Measurements from ENCODE around the gene RGMB. TPM values are rescaled to one million over a fixed set of nuclear protein-coding genes. Genes with fewer than 3 reads are reported as not detected.

RGMB gene
- total and polyA plus RNA-seq, 2 experiments from 2014 or later: 145 to 201 TPM

- Histone ChIP-seq H3K4me2 (ENCODE audit: unreplicated experiment) (no peak overlapping the region), H2AFZ (no peak overlapping the region)
- 82 to 86% methylated on average over 4 of the region's 4 CpGs for WGBS, 2 experiments (ENCODE audit: low coverage in 1 of 2, low lambda C conversion rate in 2 of 2, missing lambda C conversion rate in 2 of 2)
Observed at GRCh38 chr5:98753507-98753906, 20.0 kb upstream of the RGMB start.

GRCh38 chr5:98755406-98755805 is 18.1 kb upstream of the RGMB start:
- peak; percentile 69 for DNase-seq
- H3K4me3 ChIP-seq: no peak overlapping the region
- no peaks in the 10 kb centered on the region for H3K9me3 ChIP-seq (ENCODE audit: low read depth)
- in situ Hi-C loops (cut with MboI): no loop called here
- H3F3A ChIP-seq (ENCODE audit: insufficient read depth): peaks cover 12% of the 10 kb centered on the region
- no peak overlapping the region for H3K9ac ChIP-seq
- TF ChIP-seq EZH2 (IDR thresholded peaks at IDR 0.05; ENCODE audit: insufficient read depth, poor library complexity, severe bottlenecking) (no peak), EZH2phosphoT487 (IDR thresholded peaks at IDR 0.05; ENCODE audit: insufficient read depth, low read depth) (no peak)
- peak overlapping the region; percentile 1 for H3K4me2 ChIP-seq (ENCODE audit: unreplicated experiment)
- no peak overlapping the region for H2AFZ ChIP-seq
- no peaks in the 10 kb centered on the region for H4K20me1 ChIP-seq (ENCODE audit: insufficient read depth)
- H3K27me3 ChIP-seq (replicated peaks; ENCODE audit: insufficient read depth): no peaks in the 10 kb centered on the region
- no peaks in the 10 kb centered on the region for H3K36me3 ChIP-seq (ENCODE audit: low read depth)
- H3K4me1 ChIP-seq (ENCODE audit: insufficient read depth): peaks cover 4% of the 10 kb centered on the region
- H3K79me2 ChIP-seq (ENCODE audit: insufficient read depth): no peaks in the 10 kb centered on the region
- no peak overlapping the region for H3K27ac ChIP-seq
- H3K9me2 ChIP-seq (ENCODE audit: insufficient read depth): no peaks in the 10 kb centered on the region; the same call in 1 of the 2 replicates
- 57 to 65% methylated on average over 3 of the region's 3 CpGs for WGBS, 2 experiments (ENCODE audit: low coverage in 1 of 2, low lambda C conversion rate in 2 of 2, missing lambda C conversion rate in 2 of 2)

More at GRCh38 chr5:98753507-98753906, 20.0 kb upstream of the RGMB start:
- Histone ChIP-seq H3K4me1 (ENCODE audit: insufficient read depth) (peaks cover 4% of the 10 kb centered on the region), H3K79me2 (ENCODE audit: insufficient read depth) (no peaks in the 10 kb centered on the region), H3K9ac (no peak overlapping the region), H3F3A (ENCODE audit: insufficient read depth) (peaks cover 12% of the 10 kb centered on the region), H4K20me1 (ENCODE audit: insufficient read depth) (no peaks in the 10 kb centered on the region), H3K27me3 (replicated peaks; ENCODE audit: insufficient read depth) (no peaks in the 10 kb centered on the region), H3K9me2 (ENCODE audit: insufficient read depth) (no peaks in the 10 kb centered on the region; the same call in 1 of the 2 replicates), H3K36me3 (ENCODE audit: low read depth) (no peaks in the 10 kb centered on the region), H3K27ac (no peak overlapping the region), H3K4me3 (no peak overlapping the region), H3K9me3 (ENCODE audit: low read depth) (no peaks in the 10 kb centered on the region)
- TF ChIP-seq EZH2 (IDR thresholded peaks at IDR 0.05; ENCODE audit: insufficient read depth, poor library complexity, severe bottlenecking) (no peak), EZH2phosphoT487 (IDR thresholded peaks at IDR 0.05; ENCODE audit: insufficient read depth, low read depth) (no peak)
- DNase-seq: no peak
- in situ Hi-C loops (cut with MboI): no loop called here

GRCh38 chr5:98757978-98758377 is 15.5 kb upstream of the RGMB start:
- Histone ChIP-seq H3K9me2 (ENCODE audit: insufficient read depth) (no peaks in the 10 kb centered on the region; the same call in 1 of the 2 replicates), H3F3A (ENCODE audit: insufficient read depth) (peaks cover 17% of the 10 kb centered on the region), H3K79me2 (ENCODE audit: insufficient read depth) (no peaks in the 10 kb centered on the region), H3K4me3 (no peak overlapping the region), H3K36me3 (ENCODE audit: low read depth) (no peaks in the 10 kb centered on the region), H4K20me1 (ENCODE audit: insufficient read depth) (no peaks in the 10 kb centered on the region), H3K4me2 (ENCODE audit: unreplicated experiment) (no peak overlapping the region), H3K9me3 (ENCODE audit: low read depth) (peaks cover 3% of the 10 kb centered on the region), H3K27me3 (replicated peaks; ENCODE audit: insufficient read depth) (no peaks in the 10 kb centered on the region), H3K27ac (no peak overlapping the region), H3K4me1 (ENCODE audit: insufficient read depth) (peaks cover 6% of the 10 kb centered on the region), H3K9ac (no peak overlapping the region), H2AFZ (no peak overlapping the region)
- DNase-seq: no peak
- in situ Hi-C loops (cut with MboI): no loop called here
- no peak for TF ChIP-seq EZH2 (IDR thresholded peaks at IDR 0.05; ENCODE audit: insufficient read depth, poor library complexity, severe bottlenecking)
- TF ChIP-seq EZH2phosphoT487 (IDR thresholded peaks at IDR 0.05; ENCODE audit: insufficient read depth, low read depth): no peak
- WGBS, 2 experiments (ENCODE audit: low coverage in 1 of 2, low lambda C conversion rate in 2 of 2, missing lambda C conversion rate in 2 of 2): 87 to 97% methylated on average over 2 of the region's 2 CpGs

- in situ Hi-C loops (cut with MboI): loop anchor here (10.0 kb wide), 1 partner anchor 308 kb away; no protein-coding TSS in a partner anchor
- Histone ChIP-seq H4K20me1 (ENCODE audit: insufficient read depth) (no peaks in the 10 kb centered on the region), H3K9me3 (ENCODE audit: low read depth) (peaks cover 3% of the 10 kb centered on the region), H3K27me3 (replicated peaks; ENCODE audit: insufficient read depth) (no peaks in the 10 kb centered on the region), H3K4me2 (ENCODE audit: unreplicated experiment) (peak overlapping the region; percentile 39), H3K9ac (no peak overlapping the region), H3K4me1 (ENCODE audit: insufficient read depth) (peaks cover 19% of the 10 kb centered on the region), H3K9me2 (ENCODE audit: insufficient read depth) (no peaks in the 10 kb centered on the region), H3K79me2 (ENCODE audit: insufficient read depth) (no peaks in the 10 kb centered on the region), H3K27ac (peak overlapping the region; percentile 50), H3F3A (ENCODE audit: insufficient read depth) (peaks cover 20% of the 10 kb centered on the region; the same call in 1 of the 2 replicates), H3K4me3 (no peak overlapping the region), H3K36me3 (ENCODE audit: low read depth) (no peaks in the 10 kb centered on the region), H2AFZ (peak overlapping the region; percentile 25; the same call in 1 of the 2 replicates)
- WGBS, 2 experiments (ENCODE audit: low coverage in 1 of 2, low lambda C conversion rate in 2 of 2, missing lambda C conversion rate in 2 of 2): 59 to 74% methylated on average over 6 of the region's 6 CpGs
- DNase-seq: peak; percentile 71
- no peak for TF ChIP-seq EZH2phosphoT487 (IDR thresholded peaks at IDR 0.05; ENCODE audit: insufficient read depth, low read depth)
- TF ChIP-seq EZH2 (IDR thresholded peaks at IDR 0.05; ENCODE audit: insufficient read depth, poor library complexity, severe bottlenecking): no peak
Observed at GRCh38 chr5:98763001-98763630, 10.3 kb upstream of the RGMB start.
